PC-9 (cell line): ENCODE measurements around the gene SLC22A1. TPM values are rescaled to one million over a fixed set of nuclear protein-coding genes. Genes with fewer than 3 reads are reported as not detected.

Experiments used
- BruUV-seq: library from RNA; stranded (reverse); fragments of 400-500 nt; replicated peaks from 2 replicates; lab custom pipeline; 2021; lab: Mats Ljungman, UMichigan
- CTCF ChIA-PET: fragments of 300-600 bp; sonication (Branson Sonifier 250); formaldehyde crosslinking; loops from one replicate; lab custom pipeline; 2022; ENCODE audit warnings: antibody characterized with exemption; lab: Charles Lee
- POLR2A ChIA-PET: fragments of 300-600 bp; sonication (Branson Sonifier 250); formaldehyde crosslinking; loops from one replicate; lab custom pipeline; 2022; ENCODE audit warnings: antibody characterized with exemption; ENCODE audit not compliant: unreplicated experiment; lab: Charles Lee
- DNase-seq, 2 experiments: peaks; one replicate each; pipeline versions ENCODE4 v3.0.0 to v3.0.0-alpha.2; 2015 to 2022; ENCODE audit warnings: mixed read lengths in 1 of 2
- H2AFZ ChIP-seq: fragments of 200-600 bp; sonication (generic); 2 replicates; pipeline ENCODE4 v1.8.1; 2017; ENCODE audit warnings: antibody characterized with exemption
- H3F3A ChIP-seq: fragments of 200-600 bp; sonication (generic); 2 replicates; pipeline ENCODE4 v1.8.1; 2017; ENCODE audit warnings: antibody characterized with exemption, mild to moderate bottlenecking, low read depth; ENCODE audit not compliant: insufficient read depth
- H3K27ac ChIP-seq: fragments of 200-600 bp; sonication (generic); 2 replicates; pipeline ENCODE4 v1.6.1; 2016; ENCODE audit warnings: mixed run types
- H3K27me3 ChIP-seq: fragments of 200-600 bp; sonication (generic); 2 replicates; pipeline ENCODE4 v1.6.1; 2016; ENCODE audit warnings: low read depth, mixed run types; ENCODE audit not compliant: insufficient read depth
- H3K36me3 ChIP-seq: fragments of 200-600 bp; sonication (generic); 2 replicates; pipeline ENCODE4 v1.6.1; 2016; ENCODE audit warnings: low read depth, mixed run types
- H3K4me1 ChIP-seq: fragments of 200-600 bp; sonication (generic); replicated peaks from 2 replicates; pipeline ENCODE4 v1.6.1; 2016; ENCODE audit warnings: mixed run types; ENCODE audit not compliant: insufficient read depth
- H3K4me2 ChIP-seq: fragments of 200-600 bp; sonication (generic); 2 replicates; pipeline ENCODE4 v1.6.1; 2017; ENCODE audit warnings: mixed run types
- H3K4me3 ChIP-seq: fragments of 200-600 bp; sonication (generic); 2 replicates; pipeline ENCODE4 v1.6.1; 2016; ENCODE audit warnings: mixed run types
- H3K79me2 ChIP-seq: fragments of 200-600 bp; sonication (generic); 2 replicates; pipeline ENCODE4 v1.6.1; 2017; ENCODE audit warnings: low read depth, mixed run types
- H3K9me2 ChIP-seq: fragments of 200-600 bp; sonication (generic); 2 replicates; pipeline ENCODE4 v1.8.1; 2017; ENCODE audit warnings: mild to moderate bottlenecking; ENCODE audit not compliant: insufficient read depth
- H3K9me3 ChIP-seq: fragments of 200-600 bp; sonication (generic); 2 replicates; pipeline ENCODE4 v1.8.1; 2016; ENCODE audit warnings: low read depth; ENCODE audit not compliant: insufficient read depth
- H4K20me1 ChIP-seq: fragments of 200-600 bp; sonication (generic); 2 replicates; pipeline ENCODE4 v1.8.1; 2017; ENCODE audit not compliant: insufficient read depth
- CTCF ChIP-seq: fragments of 200-600 bp; sonication (generic); conservative IDR thresholded peaks from 2 replicates; pipeline ENCODE4 v1.6.1; 2017; ENCODE audit warnings: mixed run types, antibody characterized with exemption, mild to moderate bottlenecking, moderate library complexity
- EZH2 ChIP-seq: fragments of 200-600 bp; sonication (generic); IDR thresholded peaks from 2 replicates; pipeline ENCODE4 v1.8.0; 2017; ENCODE audit warnings: antibody characterized with exemption, low read depth
- intact Hi-C: fragments of 100-400 bp; cut with micrococcal nuclease; formaldehyde crosslinking; loops from one replicate; pipeline ENCODE4 v1.10.0; 2022; ENCODE audit not compliant: unreplicated experiment
- total RNA-seq: library from RNA; stranded (reverse); gene quantifications from 2 replicates; pipeline ENCODE4 v1.2.3, GENCODE V29; 2021

Gene SLC22A1
- total RNA-seq, 1 experiment from 2014 or later = not detected

DNA sequence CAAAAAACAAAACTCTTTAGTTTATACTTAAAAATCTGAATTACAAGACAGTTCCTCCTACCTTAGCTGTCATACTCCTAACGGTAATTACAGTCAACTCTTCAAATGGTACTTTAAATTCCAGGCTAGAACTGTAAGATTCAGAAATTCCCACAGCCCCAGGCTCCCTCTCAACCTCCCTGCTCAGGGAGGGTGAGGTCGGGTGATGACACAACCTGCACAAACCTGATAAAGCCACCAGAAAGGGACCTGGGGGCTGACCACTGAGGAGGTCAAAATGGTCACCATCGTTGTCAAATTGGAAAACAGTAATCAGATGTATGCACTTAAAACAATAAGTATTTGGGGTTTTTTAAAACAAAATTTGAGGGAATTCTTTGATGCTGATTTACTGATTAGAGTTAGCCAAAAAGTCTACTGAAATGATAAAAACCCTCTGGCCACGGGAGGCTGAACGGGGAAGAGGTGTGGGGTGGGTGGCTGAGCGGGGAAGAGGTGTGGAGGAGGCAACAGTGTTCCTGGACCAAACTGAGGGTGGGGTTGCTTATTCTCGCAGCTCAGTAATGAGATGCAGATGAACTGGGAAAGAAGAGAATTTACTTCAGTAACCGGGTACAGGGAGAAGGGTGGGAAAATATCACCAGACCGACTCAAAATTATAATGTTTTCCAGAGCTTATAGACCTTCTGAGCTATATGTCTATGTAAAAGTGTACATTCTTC, 52.4 kb downstream of the SLC22A1 start:
- Histone ChIP-seq H2AFZ (no peak overlapping the region), H3K27me3 (no peaks in the 10 kb centered on the region), H3K9me3 (no peaks in the 10 kb centered on the region), H3K79me2 (no peaks in the 10 kb centered on the region), H3K9me2 (no peaks in the 10 kb centered on the region), H4K20me1 (no peaks in the 10 kb centered on the region), H3K4me2 (no peak overlapping the region), H3K36me3 (no peaks in the 10 kb centered on the region), H3K27ac (no peak overlapping the region), H3K4me1 (no peaks in the 10 kb centered on the region), H3K4me3 (no peak overlapping the region), H3F3A (no peaks in the 10 kb centered on the region)
- no peak for DNase-seq
- POLR2A ChIA-PET = no interaction called here
- TF ChIP-seq EZH2 (no peak), CTCF (no peak)
- intact Hi-C loops = no loop called here
- no TSS peak for BruUV-seq
- CTCF ChIA-PET = no interaction called here

DNA sequence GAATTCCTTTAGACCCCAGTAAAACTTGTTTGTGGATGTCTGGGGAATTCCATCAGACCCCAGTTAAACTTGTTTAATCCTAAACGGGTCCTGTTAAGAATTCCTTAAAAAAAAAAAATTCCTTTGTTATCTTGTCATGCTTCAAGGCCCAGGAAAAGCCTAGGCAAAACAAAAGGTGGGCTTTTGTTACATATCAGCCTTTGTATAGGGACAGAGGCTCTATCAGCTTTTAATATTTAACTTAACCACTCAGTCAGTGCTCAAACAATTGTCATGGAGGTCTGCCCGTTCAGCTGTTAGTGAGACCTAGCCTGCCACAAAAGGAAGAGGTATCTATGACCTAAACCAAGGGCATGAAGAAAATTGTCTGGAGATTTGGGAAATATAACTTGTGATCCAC, 53.1 kb downstream of the SLC22A1 start:
- no peaks in the 10 kb centered on the region for H3F3A ChIP-seq
- BruUV-seq = no TSS peak
- POLR2A ChIA-PET = no interaction called here

DNA sequence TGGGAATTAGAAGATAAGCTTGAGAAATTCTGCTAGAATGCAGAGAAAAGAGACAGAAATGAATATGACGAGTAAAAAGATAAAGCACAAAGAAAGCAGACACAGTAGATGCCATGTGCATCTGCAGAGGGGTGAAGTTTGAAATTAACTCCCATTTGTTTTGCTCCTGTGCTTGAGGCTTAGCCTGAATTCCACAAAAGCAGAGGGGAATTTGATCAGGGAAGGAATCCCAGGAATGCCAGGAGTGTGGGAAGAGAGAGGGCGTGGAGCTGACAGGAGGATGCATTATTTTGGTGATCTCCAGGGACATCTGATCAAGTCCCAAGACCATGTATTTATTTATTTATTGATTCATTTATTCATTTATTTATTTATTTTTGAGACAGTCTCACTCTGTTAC, 55.6 kb downstream of the SLC22A1 start:
- Histone ChIP-seq H3K27me3 (no peaks in the 10 kb centered on the region), H3K79me2 (no peaks in the 10 kb centered on the region), H3K27ac (no peak overlapping the region), H3K4me1 (no peaks in the 10 kb centered on the region), H3K36me3 (no peaks in the 10 kb centered on the region), H2AFZ (no peak overlapping the region), H3F3A (no peaks in the 10 kb centered on the region), H3K4me2 (no peak overlapping the region), H3K9me3 (no peaks in the 10 kb centered on the region), H3K9me2 (no peaks in the 10 kb centered on the region), H3K4me3 (no peak overlapping the region), H4K20me1 (no peaks in the 10 kb centered on the region)
- CTCF ChIA-PET = no interaction called here
- POLR2A ChIA-PET = interaction anchor here (0.7 kb wide), 1 partner anchor 458 kb away, joined by 8 read pairs; no protein-coding TSS in a partner anchor
- TF ChIP-seq EZH2 (no peak), CTCF (no peak)
- no peak for DNase-seq
- intact Hi-C loops = no loop called here
- BruUV-seq = no TSS peak

More for the DNA sequence above, 53.1 kb downstream of the SLC22A1 start:
- no peak overlapping the region for H3K4me2 ChIP-seq
- TF ChIP-seq CTCF (no peak), EZH2 (no peak)
- H3K9me2 ChIP-seq = no peaks in the 10 kb centered on the region
- H3K27me3 ChIP-seq = no peaks in the 10 kb centered on the region
- H3K79me2 ChIP-seq = no peaks in the 10 kb centered on the region
- H3K9me3 ChIP-seq = no peaks in the 10 kb centered on the region
- H2AFZ ChIP-seq = no peak overlapping the region
- DNase-seq = no peak
- H3K4me3 ChIP-seq = no peak overlapping the region
- no peaks in the 10 kb centered on the region for H4K20me1 ChIP-seq
- intact Hi-C loops = no loop called here
- H3K36me3 ChIP-seq = no peaks in the 10 kb centered on the region
- no peak overlapping the region for H3K27ac ChIP-seq
- CTCF ChIA-PET = no interaction called here
- H3K4me1 ChIP-seq = no peaks in the 10 kb centered on the region
